HG03064 (cell line): ENCODE data around the gene SAA4.
"Not testable (repeated sequence)": the region's sequence is repeated elsewhere in the genome, so short reads cannot be mapped to it uniquely, and the experiment has no call there.

ENCODE experiments used
- ATAC-seq: cut with Tn5 transposase; IDR thresholded peaks from one replicate; pipeline ENCODE4 v1.9.1; 2021; ENCODE audit warnings: low read depth; ENCODE audit not compliant: unreplicated experiment

Gene SAA4

DNA sequence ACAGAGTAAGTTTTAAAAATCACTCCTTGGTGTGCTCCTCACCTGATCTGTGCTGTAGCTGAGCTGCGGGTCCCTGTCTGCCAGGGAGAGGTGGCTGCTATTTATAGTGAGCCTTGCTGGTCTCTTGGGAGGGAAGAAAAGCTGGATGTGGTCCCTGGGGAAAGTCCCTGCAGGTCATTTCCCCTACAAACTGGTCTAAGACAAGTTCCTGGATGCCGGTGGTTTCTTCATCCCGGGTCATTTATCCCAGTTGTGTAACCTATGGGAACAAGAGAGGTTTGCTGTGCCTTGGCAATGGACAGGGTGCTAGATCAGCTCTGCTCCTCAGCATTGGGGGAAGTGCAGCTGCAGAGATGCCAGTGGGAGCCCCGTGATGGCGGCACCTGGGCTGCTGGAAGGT is 12.0 kb upstream of the SAA4 start, which contains the start of gene SAA2:
Gene SAA2 (minus strand): TSS at position 108 of the 400 bp plus-strand sequence. CDS start 657 bp downstream, outside the sequence.
- ATAC-seq, result no peak

DNA sequence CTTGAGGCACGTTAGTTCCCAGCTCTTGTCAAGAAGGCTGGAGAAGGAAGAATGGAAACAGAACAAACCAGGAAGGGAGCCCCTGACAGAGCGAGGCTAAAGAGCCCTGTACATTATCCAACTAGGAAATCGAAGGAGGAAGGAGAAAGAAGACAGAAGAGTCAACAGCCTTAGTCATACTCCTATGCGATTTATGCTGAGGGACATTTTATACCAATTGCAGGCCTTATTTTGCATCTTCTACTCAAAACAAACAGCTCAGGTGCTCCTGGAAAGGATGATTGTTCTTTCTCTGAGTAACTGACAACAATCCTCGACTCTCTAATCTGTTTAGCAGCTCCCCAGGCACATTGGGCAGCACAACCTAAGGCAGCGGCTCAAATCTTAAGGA is 10.6 kb upstream of the SAA4 start:
- not testable (repeated sequence) for ATAC-seq

DNA sequence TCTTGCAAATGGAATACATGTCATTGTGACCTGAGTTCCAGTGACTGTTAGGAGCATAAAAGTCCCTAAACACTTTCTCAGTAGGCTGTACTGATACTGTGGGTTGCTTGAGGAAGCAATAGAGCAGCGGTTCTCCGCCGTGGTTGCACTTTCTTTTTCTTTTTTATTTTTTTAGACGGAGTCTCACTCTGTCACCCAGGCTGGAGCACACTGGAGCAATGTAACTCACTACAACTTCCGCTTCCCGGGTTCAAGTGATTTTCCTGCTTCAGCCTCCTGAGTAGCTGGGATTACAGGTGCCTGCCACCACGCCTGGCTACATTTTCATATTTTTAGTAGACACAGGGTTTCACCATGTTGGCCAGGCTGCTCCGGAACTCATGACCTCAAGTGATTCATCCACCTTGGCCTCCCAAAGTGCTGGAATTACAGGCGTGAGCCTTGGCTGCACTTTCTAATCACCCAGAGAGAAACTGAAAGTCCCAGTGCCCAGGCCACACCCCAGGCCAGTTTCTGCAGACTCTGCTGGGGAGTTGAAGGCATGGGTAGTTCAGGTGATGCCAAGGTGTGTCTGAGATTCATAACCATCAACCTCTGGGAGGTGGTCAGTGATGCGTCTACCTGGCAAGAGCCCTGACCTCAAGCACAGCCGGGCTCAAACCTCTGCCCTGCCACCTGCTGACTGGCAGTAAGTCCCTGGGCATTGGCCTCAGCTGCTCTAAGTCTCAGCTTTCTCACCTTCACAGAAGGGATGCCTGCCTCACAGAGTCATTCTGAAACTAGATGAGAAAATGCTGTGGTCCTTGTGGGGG is 10.0 kb upstream of the SAA4 start:
- ATAC-seq, result peak; percentile 81

DNA sequence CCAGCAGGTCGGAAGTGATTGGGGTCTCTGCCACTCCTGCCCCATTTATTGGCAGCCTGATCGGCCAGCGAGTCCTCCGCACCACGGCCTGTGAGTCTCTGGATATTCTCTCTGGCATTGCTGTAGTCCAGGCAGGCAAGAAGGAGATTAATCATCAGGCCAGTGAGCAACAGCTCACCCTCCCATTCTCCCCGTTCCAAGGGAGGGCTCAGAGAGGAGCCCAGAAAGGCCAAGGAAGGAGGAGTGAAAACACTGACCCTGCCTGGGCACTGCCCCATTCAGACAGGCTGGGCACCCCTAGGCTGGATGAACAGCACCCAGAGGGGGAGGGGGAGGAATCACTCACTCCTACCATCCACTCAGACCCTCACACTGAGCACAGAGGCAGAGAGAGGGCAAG is 8.8 kb upstream of the SAA4 start:
- ATAC-seq, result no peak

DNA sequence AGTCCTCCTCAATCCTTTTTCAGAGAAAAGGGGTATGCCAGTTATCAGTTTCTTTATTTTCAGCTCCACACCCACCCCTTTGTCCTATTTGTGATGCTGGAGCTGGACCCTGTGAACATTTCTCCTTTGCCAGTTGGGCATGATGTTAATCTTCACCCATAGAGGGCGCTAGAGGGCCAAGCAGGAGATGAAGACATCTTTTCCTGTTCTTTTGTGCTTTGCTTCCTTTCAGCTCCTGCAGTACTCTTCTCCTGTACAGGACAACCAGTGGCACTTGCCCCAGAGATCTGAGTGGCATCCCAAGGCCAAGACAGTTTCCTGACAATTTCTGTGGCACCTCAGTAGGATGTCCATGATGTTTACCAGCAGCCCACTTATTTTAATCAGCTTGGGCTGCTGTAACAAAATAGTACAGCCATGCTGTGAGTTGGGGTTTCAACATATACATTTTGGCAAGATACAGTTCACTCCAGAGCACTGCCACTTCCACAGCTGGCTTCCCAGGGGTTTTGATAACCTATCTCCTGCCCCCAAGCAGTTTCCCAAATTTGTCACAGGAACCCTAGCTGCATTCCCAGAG is 7.3 kb upstream of the SAA4 start:
- no peak for ATAC-seq

DNA sequence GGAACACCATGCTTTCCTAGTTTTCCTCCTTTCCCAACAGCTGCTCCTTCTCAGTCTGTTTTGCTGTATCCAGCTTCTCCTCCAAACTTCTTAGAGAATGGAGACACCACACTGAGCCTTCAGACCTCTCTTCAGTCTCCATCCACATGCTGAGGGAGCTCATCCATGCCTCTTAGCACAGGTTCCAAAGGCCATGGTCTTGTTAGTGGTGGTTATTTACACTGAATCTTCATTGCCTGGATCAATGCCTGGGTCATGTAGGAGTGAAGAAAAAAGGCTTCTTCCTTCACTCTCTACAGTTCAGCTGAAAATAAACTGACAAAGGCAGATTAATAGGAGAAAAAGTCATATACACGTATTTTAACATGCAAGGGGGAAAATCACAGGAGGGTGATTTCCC is 3.1 kb upstream of the SAA4 start:
- ATAC-seq, result no peak

DNA sequence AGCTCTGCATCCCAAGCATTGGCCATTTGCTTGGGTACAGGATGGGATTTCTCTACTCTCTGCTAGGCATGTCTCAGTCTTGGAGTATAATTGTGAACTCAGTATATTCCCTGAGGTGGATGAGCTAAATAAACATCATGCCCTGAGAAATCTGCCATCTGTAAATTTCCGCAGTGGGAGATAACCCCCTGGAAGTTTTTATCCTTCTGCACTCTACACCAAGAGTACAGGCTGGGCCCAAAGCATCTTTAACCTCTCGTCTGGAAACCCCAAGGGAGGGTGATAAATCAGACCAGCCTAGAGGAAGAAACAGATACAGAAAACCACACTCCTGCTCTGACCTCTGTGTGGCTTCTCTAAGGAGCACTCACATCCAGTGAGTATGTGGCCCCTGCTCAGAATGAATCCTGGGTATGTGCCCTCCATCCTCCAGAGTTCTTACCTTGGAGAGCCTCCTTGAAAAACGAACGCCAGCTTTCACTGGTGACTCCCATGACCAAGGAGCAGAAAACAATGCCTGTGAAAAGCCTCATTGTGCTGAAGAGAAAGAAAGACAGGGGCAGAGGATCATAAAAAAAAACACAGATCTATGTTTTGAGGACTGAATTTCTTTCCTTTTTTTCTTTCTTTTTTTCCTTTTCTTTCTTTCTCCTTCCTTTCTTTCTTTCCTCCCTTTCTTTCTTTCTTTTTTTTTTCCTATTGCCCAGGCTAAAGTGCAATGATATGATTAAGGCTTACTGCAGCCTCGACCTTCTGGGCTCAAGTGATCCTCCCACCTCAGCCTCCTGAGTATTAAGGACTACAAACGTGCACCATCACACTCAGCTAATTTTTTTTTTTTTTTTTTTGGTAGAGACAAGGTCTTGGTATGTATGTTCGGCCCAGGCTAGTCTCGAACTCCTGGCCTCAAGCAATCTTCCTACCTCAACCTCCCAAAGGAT is 938 bp downstream of the SAA4 start:
- ATAC-seq, result no peak

DNA sequence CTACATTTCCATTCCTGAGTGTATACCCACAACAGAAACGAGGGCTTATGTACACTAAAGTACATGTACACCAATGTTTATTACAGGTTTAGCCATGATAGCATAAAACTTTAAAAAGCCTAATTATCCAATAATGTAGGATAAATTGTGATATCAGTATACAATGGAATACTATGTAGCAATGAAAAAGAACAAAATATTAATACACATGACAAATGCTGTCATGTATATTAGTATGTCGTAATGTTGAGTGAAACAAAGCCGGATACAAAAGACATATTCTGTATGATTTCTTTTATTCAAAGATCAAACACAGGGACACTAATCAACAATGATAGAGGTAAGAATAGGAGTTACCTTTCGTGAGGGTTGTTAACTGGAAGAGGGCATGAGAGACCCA is 2.7 kb downstream of the SAA4 start:
- ATAC-seq, result no peak

DNA sequence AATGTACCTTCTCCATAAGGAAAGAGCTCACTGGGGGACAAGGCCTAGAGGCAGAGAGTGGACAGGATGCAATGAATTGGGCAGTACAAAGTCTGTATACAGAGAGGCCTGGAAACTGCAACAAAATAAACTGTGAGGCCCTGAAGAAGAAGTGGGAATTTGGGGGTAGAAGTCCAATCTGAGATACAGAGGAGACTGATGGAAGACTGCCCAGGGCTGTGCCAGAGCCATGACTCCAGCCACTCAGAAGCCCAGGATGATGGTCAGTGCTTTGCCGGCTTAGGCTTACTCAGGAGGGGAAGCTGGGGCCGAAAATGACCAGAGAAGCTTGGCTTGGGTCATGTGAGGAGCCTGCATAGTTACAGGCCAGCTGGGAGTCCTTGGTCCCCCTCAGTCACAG is 5.7 kb downstream of the SAA4 start:
- ATAC-seq, result no peak

DNA sequence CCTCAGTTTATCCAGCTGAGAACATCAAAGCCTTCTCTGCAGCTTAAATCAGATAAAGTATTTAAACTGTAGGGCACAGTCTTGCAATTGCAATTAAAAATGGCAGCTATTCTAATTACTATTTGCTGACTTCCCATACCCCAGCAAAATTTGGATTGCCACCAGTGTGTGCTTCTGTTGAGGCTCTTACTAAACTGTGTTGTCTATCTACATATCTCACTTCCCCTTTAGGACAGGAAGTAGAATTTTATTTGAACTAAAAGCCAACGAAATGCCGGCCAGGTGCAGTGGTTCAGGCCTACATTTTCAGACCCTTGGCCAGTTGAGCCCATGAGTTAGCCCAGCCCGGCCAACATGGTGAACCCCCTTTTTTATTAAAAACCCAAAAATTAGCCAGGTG is 7.1 kb downstream of the SAA4 start:
- peak; percentile 83 for ATAC-seq

DNA sequence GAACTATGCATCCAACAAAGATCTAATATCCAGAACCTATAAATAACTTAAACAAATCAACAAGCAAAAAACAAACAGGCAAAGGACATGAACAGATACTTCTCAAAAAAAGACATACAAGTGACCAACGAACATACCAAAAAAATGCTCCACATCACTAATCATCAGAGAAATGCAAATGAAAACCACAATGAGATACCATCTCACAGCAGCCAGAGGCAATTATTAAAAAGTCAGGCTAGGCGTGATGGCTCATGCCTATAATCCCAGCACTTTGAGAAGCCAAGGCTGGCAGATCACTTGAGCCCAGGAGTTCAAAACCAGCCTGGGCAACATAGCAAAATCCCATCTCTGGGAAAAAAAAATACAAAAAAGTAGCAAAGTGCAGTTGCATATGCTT is 10.7 kb downstream of the SAA4 start:
- ATAC-seq, result no peak

DNA sequence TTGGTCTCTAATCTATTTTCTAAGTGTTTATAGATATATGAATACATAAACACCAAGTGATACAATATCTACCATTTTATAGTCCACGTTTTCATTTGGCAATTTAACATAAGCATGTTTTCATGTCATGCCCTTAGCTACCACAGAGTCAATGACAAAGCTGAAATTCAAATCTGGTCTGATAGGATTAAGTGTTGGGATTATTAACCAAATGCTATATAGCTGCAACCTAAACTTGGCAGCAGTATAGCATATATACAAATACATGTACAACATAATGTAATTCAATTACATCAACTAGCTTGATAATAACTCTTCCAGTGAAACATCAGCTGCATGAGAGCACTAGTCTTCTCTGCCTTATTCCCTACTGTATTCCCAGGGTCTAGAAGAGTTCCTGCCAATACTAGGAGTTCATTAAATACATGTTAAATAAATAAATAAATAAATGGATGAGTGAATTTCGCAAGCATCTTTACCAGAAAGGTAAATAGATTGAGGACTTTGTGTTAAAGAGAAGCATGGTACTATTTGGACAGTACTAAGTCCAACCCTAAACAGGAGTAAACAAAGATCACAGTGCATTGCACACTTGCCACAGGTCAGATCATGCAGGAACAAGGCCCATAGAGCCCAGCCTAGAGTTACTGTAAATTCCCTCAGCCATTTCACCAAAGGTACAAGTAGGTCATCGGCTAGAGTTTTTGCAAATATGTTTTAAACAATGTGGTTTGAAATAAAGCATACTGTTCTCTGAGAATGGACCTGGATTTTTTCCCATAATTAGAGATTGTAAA is 12.8 kb downstream of the SAA4 start:
- no peak for ATAC-seq

DNA sequence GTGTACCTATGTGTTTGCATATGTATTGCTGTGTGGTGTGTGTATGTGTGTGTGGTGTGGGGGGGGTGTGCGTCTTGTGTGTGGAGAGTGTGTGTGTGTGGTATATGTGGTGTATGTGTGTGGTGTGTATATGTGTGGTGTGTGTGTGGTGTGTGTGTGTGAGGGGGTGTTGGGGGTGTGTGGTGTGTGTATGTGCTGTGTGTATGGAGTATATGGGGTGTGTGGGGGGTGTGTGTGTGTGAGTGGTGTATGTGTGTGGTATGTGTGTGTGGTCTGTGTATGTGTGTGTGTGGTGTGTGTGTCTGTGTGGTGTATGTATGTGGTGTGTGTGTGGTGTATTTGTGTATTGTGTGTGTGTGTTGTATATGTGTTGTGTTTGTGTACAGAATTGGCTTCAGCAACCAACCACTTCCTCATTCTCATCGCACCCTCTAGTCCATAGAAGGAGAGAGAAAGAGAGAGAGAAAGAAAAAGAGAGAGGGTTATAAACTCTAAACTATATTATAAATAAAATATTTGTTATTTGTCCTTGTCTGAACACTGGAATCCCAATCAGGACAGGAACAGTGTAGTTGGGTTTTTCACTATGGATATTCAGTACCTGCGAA is 13.7 kb downstream of the SAA4 start:
- ATAC-seq, result no peak

DNA sequence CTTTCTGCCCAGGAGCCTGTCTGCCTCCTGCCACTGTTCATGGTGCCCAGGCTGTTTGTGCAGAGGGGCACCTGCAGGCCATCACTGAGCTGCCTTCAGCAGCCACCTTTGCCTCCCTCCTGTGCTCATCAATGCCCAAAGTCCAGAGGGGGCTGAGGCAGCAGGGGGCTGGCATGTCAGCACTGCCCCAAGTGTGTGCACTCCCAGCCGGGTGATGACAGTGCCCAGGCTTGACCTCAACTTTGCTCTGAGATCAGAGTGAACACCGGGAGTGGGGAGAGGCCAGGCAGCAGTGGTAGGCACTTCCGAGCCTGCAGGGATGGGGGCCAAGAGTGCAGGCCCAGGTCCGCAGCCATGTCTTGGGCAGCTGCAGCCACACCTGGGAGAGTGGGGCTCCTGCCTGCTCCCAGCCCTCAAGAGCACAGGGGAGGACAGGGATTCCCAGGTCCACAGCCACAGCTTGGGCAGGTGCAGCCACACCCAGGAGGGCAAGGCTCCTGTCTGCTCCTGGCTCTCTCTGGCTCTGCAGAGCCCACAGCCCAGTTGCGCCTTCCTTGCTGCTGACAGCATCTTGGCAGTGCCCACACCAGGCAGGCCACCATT is 15.2 kb downstream of the SAA4 start:
- no peak for ATAC-seq

DNA sequence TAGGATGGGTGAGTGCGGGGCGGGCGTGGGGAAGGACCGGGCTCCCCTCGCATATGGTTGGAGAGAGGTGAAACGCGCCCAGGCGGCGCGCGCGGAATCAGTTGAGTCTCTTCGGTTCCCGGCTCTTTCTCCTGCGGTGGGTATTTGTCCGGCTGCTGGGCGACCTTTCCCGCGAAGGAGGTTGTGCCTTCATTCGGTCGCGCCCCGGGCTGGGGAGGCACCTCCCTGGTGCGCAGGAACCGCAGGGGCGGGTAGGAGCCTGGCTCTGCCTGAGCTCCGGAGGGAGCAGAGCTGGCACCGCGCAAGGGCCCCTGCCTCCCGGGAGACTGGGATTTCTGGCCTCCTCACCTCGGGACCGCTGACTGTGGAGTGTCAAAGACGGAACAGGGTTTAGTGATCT is 27.5 kb downstream of the SAA4 start:
- no peak for ATAC-seq

DNA sequence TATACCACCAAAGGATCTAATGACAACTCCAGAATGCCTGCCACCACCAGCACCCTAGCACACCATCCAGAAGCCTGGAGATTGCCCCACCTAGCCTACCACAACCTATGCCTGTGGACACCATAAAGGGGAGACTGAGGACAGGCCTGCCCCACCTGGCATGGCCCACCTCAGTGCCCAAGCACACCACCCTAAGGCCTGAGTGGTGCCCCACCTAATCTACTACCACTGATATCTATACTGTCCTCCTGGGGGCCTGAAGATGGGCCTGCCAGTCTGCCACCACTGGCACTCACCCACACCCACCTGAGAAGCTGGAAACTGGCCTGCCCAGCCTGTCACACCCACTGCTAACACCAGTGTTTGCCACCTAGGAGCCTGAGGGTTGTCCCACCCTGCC is 31.8 kb downstream of the SAA4 start:
- ATAC-seq, result no peak

DNA sequence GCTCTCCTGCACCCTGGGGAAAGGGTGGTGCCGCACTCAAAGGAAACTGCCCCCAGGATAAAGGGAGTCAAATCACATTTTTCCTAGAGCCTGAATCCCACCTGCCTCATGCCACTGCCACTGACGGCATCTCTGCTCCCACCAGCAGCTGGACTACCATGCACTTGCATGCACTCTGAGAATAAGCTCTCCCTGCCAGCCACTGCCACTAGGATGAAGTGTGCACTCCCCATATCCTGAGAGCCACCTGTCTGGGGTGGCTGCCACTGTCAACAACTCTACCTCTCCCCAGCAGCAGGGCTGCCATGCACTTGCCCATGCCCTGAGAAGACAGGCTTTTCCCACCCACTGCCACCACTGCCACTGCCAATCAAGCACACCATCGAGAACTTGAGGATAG is 32.4 kb downstream of the SAA4 start:
- ATAC-seq, result no peak

DNA sequence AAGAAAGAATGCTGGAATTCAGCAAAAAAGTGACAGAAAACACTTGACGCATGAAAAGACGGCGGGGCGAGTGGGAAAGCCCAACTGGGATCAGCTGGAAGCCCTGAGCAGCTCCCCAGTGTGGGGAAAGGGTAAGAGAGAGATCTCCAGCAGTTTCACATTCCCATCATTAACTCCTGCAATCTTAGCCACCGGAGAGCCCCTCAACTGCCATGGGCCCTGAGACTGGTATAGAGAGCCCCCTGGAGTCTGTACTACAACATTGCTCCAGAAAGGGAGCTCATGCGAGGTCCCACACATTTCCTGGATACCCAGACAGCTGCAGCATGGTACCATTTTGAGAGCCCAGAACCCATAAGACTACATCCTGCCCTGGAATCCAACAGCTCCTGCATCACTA is 32.9 kb downstream of the SAA4 start:
- no peak for ATAC-seq

DNA sequence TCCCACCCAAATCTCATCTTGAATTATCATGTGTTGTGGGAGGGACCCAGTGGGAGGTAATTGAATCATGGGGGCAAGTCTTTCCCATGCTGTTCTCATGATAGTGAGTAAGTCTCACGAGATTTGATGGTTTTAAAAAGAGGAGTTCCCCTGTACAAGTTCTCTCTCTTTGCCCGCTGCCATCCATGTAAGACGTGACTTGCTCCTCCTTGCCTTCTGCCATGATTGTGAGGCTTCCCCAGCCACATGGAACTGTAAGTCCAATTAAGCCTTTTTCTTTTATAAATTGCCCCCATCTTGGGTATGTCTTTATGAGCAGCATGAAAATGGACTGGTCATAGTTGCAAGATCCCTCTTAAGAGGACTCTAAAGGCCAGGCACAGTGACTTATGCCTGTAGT is 38.9 kb downstream of the SAA4 start:
- not testable (repeated sequence) for ATAC-seq

DNA sequence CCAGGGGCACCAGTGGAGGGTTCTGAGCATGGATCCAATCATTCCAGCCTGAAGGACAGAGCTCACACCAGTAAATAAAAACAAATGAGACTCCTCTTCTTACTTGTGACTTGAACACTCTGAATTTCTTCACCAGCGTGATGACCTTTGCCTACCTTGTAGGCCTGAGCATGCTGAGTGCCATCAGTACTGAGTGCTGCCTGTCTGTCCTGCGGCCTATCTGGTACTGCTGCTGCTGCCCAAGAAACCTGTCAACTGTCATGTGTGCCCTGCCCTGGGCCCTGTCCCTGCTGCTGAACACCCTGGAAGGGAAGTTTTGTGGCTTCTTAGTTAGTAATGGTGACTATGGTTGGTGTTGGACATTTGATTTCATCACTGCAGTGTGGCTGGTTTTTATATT is 40.1 kb downstream of the SAA4 start:
- no peak for ATAC-seq
